GM18526 (cell line): ENCODE measurements around the gene COP1.

Experiments used
- POLR2A ChIP-seq: IDR thresholded peaks from 3 replicates; pipeline ENCODE4 v1.6.1; 2011; ENCODE audit not compliant: insufficient read length; ENCODE audit errors: extremely low read depth

Gene COP1

GRCh38 chr1:176206961-176207902, at the start of gene COP1:
Gene COP1 (minus strand): TSS chr1:176207286. CDS start chr1:176206978, 308 bp downstream.
- TF ChIP-seq POLR2A: peak; percentile 94

GRCh38 chr1:176252191-176252590, 45.1 kb upstream of the COP1 start:
- TF ChIP-seq POLR2A: no peak

GRCh38 chr1:176244851-176245250, 37.8 kb upstream of the COP1 start:
- TF ChIP-seq POLR2A: no peak

- TF ChIP-seq POLR2A: no peak
Measured at GRCh38 chr1:176243746-176244145, 36.7 kb upstream of the COP1 start.

GRCh38 chr1:176241385-176242015, 34.4 kb upstream of the COP1 start:
- TF ChIP-seq POLR2A: no peak

- TF ChIP-seq POLR2A: no peak
Measured at GRCh38 chr1:176227579-176227978, 20.5 kb upstream of the COP1 start.

GRCh38 chr1:176225911-176226310, 18.8 kb upstream of the COP1 start:
- no peak for TF ChIP-seq POLR2A

- TF ChIP-seq POLR2A: no peak
Measured at GRCh38 chr1:176225479-176225875, 18.4 kb upstream of the COP1 start.

- TF ChIP-seq POLR2A: no peak
Measured at GRCh38 chr1:176222196-176222595, 15.1 kb upstream of the COP1 start.

- TF ChIP-seq POLR2A: no peak
Measured at GRCh38 chr1:176220100-176220689, 13.1 kb upstream of the COP1 start.

- no peak for TF ChIP-seq POLR2A
Measured at GRCh38 chr1:176217461-176218099, 10.5 kb upstream of the COP1 start.

GRCh38 chr1:176216031-176216430, 8.9 kb upstream of the COP1 start:
- no peak for TF ChIP-seq POLR2A

- no peak for TF ChIP-seq POLR2A
Measured at GRCh38 chr1:176211396-176212165, 4.5 kb upstream of the COP1 start.

GRCh38 chr1:176208034-176208433, 948 bp upstream of the COP1 start:
- TF ChIP-seq POLR2A: no peak

GRCh38 chr1:176206006-176206960, 803 bp downstream of the COP1 start:
- TF ChIP-seq POLR2A: no peak
